HG03060 (cell line): Measurements from ENCODE around the gene NEUROD2.

ENCODE experiments used
- ATAC-seq: cut with Tn5 transposase; IDR thresholded peaks from one replicate; pipeline ENCODE4 v1.9.1; 2021; ENCODE audit warnings: low read depth, moderate number of reproducible peaks; ENCODE audit not compliant: unreplicated experiment

NEUROD2 gene

DNA sequence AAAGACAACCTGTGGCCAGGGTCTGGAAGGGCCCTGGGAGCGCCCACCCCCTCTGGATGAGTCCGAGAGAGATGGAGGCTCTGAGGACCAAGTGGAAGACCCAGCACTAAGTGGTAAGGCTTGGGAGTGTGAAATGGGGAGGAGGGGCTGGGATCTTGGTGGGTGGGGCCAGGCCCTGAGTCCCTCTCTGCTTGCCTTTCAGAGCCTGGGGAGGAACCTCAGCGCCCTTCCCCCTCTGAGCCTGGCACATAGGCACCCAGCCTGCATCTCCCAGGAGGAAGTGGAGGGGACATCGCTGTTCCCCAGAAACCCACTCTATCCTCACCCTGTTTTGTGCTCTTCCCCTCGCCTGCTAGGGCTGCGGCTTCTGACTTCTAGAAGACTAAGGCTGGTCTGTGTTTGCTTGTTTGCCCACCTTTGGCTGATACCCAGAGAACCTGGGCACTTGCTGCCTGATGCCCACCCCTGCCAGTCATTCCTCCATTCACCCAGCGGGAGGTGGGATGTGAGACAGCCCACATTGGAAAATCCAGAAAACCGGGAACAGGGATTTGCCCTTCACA is 28.0 kb upstream of the NEUROD2 start:
- no peak for ATAC-seq

DNA sequence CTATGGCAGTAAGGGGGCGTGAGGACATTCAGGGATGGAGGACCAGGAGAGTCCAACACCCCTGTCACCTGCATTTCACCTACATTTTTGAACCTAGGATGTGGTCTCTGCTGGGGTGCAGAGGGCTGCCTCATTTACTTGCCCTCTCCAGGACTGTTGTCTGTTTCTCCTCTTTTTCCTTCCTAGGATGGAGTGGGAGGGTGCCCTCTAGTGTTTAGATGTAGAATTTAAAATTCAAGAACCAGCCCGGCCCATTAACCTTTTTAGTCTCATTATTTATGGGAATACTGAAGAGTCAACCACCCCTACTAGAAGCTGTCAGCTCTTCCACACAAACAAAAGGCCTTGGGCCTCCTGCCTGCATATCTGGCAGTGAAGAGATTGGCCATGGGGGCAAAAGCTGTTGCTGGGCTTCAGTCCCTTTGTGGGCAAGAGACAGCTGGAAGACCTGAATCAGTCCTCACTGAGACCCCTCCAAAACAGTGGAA is 26.7 kb upstream of the NEUROD2 start:
- ATAC-seq = no peak

- no peak for ATAC-seq
Measured at GRCh38 chr17:39633570-39634183, 26.0 kb upstream of the NEUROD2 start.

DNA sequence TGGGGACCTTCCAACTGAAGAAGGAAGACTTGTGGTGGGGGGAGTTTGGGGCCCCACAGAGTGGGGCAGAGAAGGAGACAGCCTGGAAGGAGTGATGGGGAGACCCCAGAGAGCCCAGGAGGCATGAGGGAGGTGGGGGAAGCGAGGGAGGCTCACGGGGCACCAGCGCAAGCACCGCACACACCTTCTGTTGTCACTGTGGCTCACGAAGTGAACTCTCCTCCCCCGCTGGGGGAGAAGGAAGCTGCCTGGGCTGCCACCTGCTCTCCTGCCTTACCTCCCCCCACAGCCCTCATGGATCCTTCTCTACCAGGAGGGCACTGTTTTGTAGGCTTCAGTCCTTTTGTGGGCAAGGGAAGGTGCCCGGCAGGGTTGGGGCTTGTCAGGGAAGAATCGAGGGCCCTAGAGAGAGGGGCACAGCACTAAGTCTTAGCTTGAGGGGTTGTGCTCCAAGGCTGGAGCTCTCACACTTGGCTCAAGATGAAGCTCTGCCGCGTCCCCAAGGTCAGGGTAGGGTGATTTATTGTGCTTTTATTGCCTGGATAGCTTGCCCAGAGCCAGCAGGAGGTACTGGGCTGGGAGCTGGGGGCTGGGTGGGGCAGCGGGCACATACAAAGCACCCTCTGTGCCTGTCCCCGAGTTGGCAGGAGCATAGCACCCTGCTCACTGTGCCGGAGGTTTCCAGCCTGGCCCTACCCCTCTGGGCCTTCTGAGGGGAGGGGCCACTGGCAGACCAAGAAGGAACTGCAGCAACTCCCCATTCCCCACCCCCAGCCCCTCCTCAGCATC is 24.6 kb upstream of the NEUROD2 start:
- ATAC-seq = no peak

DNA sequence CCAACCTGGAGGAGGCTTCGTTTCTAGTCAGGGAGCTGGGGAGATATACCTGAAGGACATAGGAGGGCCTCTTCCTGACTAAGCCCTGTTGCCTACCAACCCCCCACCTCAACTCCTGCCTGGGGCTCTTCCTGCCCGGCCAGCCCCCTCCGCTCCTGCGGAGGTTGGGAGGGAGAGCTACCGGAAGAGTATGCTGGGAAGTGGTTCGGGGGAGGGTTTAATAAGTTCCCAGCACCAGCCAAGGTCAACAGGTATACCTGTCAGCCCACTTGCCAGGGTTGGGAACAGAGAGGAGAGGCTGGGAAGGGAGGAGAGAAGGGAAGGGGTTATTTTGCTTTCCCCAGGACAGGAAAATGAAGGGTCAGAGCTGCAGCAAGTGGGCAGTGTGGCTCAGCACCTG is 23.7 kb upstream of the NEUROD2 start:
- no peak for ATAC-seq

DNA sequence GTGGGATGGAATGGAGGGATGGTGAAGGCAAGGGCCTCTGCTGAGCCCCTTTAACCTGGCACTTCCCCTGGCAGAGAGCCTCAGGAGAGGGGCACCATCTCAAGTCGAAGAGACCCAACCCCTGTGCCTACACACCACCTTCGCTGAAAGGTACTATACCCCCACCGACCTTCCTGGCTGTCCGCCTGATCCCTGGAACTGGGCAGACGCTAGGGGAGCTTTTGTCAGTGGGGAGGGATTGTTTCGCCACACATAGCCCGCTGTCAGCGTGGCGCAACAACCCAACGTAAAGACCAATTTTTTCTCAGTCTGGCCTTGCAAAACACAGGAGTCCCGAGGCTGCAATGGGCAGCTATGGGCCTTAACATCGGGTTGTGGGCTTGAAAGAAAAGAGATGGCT is 22.2 kb upstream of the NEUROD2 start:
- ATAC-seq = no peak

DNA sequence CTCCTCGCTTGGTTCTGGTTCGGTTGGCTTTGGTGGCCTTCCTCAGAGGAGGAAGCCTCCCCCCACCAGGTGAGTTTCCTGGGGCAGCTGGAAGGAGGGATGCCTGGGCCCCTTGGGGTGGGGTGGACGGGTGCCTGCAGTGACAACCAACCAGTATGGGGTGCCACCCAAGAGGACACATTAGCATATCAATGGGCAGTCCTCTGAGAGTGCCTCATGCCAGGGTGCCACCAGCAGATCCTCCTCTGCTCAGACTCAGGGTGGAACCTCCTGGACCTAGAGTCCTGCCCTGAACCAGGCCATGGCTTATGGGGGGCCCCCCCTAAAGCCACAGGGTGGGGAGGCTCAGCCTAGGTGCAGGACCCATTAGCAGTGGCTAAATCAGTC is 21.8 kb upstream of the NEUROD2 start:
- no peak for ATAC-seq

GRCh38 chr17:39628655-39629493 is 21.2 kb upstream of the NEUROD2 start:
- ATAC-seq = no peak

- ATAC-seq = no peak
Measured at GRCh38 chr17:39627712-39628516, 20.2 kb upstream of the NEUROD2 start.

DNA sequence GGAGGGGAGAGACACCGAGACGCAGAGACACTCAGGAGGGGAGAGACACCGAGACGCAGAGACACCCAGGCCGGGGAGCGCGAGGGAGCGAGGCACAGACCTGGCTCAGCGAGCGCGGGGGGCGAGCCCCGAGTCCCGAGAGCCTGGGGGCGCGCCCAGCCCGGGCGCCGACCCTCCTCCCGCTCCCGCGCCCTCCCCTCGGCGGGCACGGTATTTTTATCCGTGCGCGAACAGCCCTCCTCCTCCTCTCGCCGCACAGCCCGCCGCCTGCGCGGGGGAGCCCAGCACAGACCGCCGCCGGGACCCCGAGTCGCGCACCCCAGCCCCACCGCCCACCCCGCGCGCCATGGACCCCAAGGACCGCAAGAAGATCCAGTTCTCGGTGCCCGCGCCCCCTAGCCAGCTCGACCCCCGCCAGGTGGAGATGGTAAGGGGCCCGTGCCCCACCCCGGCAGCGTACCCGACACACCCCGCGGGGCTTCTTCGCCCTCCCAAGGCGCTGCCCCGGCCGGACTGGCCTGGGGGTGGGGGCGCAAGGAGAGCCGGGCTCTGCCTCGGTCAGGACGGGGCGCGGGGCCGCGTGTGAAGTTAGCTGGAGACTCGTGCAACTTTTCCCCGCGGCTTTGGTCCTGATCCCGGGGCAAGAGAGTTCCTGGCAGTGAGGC is 19.5 kb upstream of the NEUROD2 start:
- no peak for ATAC-seq

DNA sequence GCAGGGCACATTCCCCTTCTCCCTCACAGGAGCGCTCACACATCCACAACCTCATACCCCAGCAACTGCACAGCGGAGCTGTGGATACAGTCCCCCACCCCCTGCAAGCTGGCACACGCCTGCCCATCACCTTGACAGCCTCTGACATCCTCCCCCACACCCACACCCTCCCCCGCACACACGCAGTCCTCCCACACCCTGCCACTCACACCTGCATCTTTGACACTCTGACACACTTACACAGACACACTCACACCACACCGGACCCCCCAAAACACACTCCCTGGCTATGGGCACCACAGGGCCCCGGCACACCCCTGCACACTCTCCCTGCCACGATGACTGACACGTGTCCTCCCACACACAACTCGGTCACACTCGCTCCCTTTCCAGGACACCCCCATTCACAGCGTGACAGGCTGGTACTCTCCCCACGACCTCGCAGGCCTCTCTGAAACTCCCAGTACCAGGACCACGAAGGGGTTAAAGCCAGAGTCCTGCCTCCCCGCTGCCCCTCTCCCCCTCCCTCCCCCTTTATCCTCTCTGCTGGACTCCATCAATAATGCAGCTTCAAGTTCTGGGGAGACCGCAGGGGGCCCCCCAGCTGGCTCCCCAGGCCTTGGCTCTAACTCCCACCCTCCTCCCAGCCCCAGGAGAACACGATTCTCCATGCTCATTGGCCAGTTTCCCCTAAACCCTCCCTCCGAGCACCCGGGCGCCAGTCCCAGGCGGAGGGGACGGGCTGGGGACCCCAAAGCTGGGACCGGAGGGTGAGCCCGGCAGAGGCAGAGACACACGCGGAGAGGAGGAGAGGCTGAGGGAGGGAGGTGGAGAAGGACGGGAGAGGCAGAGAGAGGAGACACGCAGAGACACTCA is 18.7 kb upstream of the NEUROD2 start, which contains the start of gene PPP1R1B:
Gene PPP1R1B, plus strand, starts transcription at position 782 of the 876 bp plus-strand sequence. CDS start 441 bp downstream, outside the sequence.
- ATAC-seq = no peak

DNA sequence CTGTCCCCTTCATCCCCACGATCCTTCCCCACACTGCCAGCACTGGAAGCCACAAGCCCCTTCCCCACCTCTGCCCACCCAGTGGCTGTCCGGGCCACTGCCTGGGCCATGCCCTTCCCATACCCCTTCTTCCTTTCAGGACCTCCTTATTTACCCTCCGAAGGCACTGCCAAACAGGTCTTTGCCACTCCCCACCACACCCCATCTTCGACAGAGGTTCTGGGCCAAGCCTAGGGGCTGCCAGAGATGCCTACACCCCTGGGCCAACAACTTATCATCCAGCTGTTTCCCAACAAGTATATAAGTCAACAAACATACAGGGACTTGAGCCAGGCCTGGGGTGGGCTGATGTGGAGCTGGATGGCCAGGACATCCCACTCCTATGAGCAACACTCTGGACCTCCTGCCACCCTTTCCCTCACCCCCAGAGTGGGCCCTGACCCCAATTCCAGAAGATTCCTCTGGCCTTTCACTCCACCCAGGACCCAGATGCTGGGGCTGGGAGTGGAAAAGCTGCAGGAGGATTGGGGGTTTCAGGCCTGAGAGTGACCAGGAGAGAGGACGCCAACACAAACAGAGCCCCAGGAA is 17.6 kb upstream of the NEUROD2 start:
- ATAC-seq = no peak

- no peak for ATAC-seq
Measured at GRCh38 chr17:39624313-39624712, 16.6 kb upstream of the NEUROD2 start.

DNA sequence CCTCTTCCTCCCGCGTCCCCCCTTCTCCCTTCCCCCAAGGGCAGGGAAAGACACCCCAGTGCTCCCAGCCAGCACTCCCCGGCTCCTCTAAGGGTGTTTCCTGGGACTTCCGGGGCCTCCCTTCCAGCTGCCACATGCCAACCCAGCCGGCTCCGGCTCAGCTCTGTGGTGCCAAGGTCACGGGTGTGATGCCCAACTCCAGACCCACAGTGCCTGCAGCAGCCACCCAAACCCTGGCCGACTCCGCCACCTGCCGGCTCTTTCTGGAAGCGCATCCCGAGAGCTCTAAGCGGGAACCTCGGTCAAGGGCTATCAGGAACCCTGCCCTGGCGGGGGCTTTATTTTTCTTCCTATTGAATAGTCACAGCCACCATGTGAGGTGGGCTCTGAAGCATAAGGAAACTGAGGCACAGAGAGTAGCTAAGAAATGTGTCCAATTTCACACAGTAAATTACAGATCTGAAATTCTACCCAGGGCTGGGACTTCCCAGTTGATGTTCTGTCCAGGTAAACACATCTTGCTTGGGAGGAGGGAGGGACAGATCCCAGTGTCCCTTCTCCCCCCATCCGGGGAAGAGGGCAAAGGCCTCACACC is 15.7 kb upstream of the NEUROD2 start:
- no peak for ATAC-seq

DNA sequence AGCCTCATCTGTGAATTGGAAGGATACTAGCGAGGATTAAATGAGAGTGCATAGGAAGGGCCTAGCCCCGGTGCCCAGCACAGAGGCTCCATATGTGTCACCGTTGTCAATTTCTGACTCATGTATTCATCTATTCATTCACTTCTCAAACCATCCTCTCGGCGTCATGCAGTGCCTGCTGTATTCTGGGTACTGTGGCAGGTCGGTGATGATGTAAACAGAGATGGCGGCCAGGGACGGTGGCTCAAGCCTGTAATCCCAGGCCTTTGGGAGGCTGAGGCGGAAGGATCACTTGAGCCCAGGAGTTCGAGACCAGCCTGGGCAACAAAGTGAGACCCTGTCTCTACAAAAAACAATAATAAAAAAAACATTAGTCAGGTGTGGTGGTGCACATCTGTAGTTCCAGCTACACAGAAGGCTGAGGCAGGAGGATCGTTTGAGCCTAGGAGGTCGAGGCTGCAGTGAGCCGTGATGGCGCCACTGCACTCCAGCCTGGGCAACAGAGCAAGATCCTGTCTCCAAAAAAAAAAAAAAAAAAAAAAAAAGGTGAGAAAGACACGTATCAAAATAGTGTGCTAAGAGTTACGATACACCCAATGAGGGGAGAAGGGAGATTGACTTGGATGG is 14.8 kb upstream of the NEUROD2 start:
- no peak for ATAC-seq

DNA sequence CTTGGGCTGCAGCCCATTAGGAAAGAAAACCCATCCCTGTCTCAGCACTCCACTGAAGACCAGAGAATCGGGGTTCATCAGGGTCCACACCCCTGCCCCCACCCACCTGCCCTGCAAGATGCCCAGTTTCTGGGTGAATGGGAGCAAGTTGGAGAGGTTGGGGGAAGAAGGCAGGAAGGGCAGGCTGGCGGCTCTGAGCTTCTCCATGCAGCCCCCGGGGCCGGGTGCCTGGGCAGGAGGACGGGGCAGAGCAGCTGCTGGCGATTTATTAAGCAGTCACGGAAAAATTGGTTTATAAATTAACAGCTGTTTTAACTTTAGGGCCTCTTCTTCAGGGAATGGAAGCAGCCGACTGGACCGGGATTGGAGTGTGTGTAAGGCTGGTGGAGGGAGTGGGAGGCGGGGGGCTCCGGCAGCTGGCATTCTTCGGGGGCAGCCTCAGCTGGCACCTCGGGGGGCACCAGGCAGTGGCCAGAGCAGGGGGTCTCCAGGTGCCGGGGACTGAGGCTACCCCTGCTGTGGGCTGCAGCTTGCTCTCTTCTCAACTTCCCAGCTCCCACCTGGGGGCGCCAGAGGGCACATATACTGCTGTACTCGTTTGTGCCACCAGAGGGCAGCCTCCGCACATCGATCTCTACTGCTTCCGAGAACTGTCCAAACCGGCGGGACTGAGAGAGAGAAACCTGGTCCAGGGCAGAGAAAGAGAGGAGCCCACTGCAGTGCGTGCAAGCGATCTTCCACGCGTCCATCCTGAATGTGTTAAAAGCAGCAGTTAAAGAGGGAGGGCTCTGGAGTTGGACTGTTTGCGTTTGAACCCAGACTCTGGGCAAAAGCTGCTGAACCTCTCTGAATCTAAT is 14.0 kb upstream of the NEUROD2 start:
- ATAC-seq = peak; percentile 74

DNA sequence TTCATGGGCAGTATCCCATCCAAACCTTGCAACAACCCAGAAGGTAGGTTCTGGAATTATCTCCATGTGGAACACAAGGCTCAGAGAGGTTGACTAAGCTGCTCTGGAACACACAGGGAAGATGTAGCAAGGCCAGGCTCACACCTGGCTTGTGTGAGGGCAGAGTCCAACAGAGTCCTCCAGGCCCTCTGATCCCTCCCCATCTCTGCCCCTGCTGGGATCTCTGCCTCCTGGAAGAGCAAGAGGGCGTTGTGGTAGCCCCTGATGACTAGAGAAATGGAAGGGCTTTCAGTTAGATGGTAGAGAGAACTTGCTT is 12.0 kb upstream of the NEUROD2 start:
- ATAC-seq = no peak
